OCI-LY7 (cell line): ENCODE results near the gene TAOK2. TPM values are rescaled to one million over a fixed set of nuclear protein-coding genes. Genes with fewer than 3 reads are reported as not detected.

Source experiments
- BruUV-seq: library from RNA; stranded (reverse); fragments of 400-500 nt; replicated peaks from 2 replicates; lab custom pipeline; 2021; lab: Mats Ljungman, UMichigan
- CTCF ChIA-PET: fragments of 300-600 bp; sonication (Branson Sonifier 250); formaldehyde crosslinking; loops from one replicate; lab custom pipeline; 2022; ENCODE audit warnings: antibody characterized with exemption; ENCODE audit not compliant: unreplicated experiment; lab: Charles Lee
- POLR2A ChIA-PET: fragments of 300-600 bp; sonication (Branson Sonifier 250); formaldehyde crosslinking; loops from one replicate; lab custom pipeline; 2022; ENCODE audit warnings: antibody characterized with exemption; lab: Charles Lee
- DNase-seq: peaks from one replicate; pipeline ENCODE4 v3.0.0-alpha.2; 2015; ENCODE audit warnings: low spot score
- H2AFZ ChIP-seq: fragments of 200-600 bp; sonication (generic), shearing (Covaris generic); 2 replicates; pipeline ENCODE4 v1.6.1; 2014; ENCODE audit warnings: mild to moderate bottlenecking, antibody characterized with exemption, low read length, moderate library complexity
- H3K27ac ChIP-seq: fragments of 200-600 bp; sonication (generic); 2 replicates; pipeline ENCODE4 v1.5.1; 2014; ENCODE audit warnings: mixed run types, low read depth, mild to moderate bottlenecking, moderate library complexity, low read length, inconsistent platforms; ENCODE audit not compliant: poor library complexity, severe bottlenecking
- H3K36me3 ChIP-seq: fragments of 200-600 bp; sonication (generic); 2 replicates; pipeline ENCODE4 v1.6.1; 2014; ENCODE audit warnings: mild to moderate bottlenecking, antibody characterized with exemption, low read length, moderate library complexity, mixed read lengths; ENCODE audit not compliant: insufficient read depth
- H3K4me1 ChIP-seq: fragments of 200-600 bp; sonication (generic); 2 replicates; pipeline ENCODE4 v1.5.1; 2014; ENCODE audit warnings: mild to moderate bottlenecking, low read length; ENCODE audit not compliant: insufficient read depth, poor library complexity, severe bottlenecking
- H3K4me2 ChIP-seq: fragments of 200-600 bp; sonication (generic); 2 replicates; pipeline ENCODE4 v1.6.1; 2014; ENCODE audit warnings: mild to moderate bottlenecking, low read length
- H3K4me3 ChIP-seq: fragments of 200-600 bp; sonication (generic); 2 replicates; pipeline ENCODE4 v1.5.1; 2014; ENCODE audit warnings: mild to moderate bottlenecking, low read depth, low read length; ENCODE audit not compliant: poor library complexity, severe bottlenecking
- H3K79me2 ChIP-seq: fragments of 200-600 bp; sonication (generic); 2 replicates; pipeline ENCODE4 v1.6.1; 2016; ENCODE audit warnings: low read depth, mild to moderate bottlenecking, low read length, moderate library complexity, mixed read lengths; ENCODE audit not compliant: insufficient read depth
- H3K9me2 ChIP-seq: fragments of 200-600 bp; sonication (generic); 2 replicates; pipeline ENCODE4 v1.6.1; 2016; ENCODE audit warnings: mild to moderate bottlenecking, low read length, mixed read lengths; ENCODE audit not compliant: insufficient read depth
- H3K9me3 ChIP-seq: fragments of 200-600 bp; sonication (generic); 2 replicates; pipeline ENCODE4 v1.6.1; 2014; ENCODE audit warnings: mild to moderate bottlenecking, mixed run types, low read length, mixed read lengths
- H4K20me1 ChIP-seq: fragments of 200-600 bp; sonication (generic); 2 replicates; pipeline ENCODE4 v1.6.1; 2014; ENCODE audit warnings: mild to moderate bottlenecking, antibody characterized with exemption, low read length, moderate library complexity, mixed read lengths; ENCODE audit not compliant: insufficient read depth
- EZH2phosphoT487 ChIP-seq: fragments of 200-600 bp; sonication (generic); IDR thresholded peaks from 2 replicates; pipeline ENCODE4 v1.6.1; 2018; ENCODE audit warnings: low read depth, borderline replicate concordance, mild to moderate bottlenecking, mixed run types, antibody characterized with exemption, low read length, moderate library complexity, mixed read lengths
- intact Hi-C: fragments of 100-400 bp; cut with micrococcal nuclease; formaldehyde crosslinking; loops from one replicate; pipeline ENCODE4 v1.10.0; 2022; ENCODE audit not compliant: unreplicated experiment
- total RNA-seq, 2 experiments: library from RNA; depleted of rRNA in 1 of 2; stranded (reverse); fragments of >200 nt in 1 of 2; shearing (Covaris generic) in 1 of 2; gene quantifications; 2 replicates each; pipeline ENCODE4 v1.2.3, GENCODE V29; 2014 to 2022
- TF ChIP-seq, protein P1 (sequence below): fragments of 200-600 bp; sonication (generic); conservative IDR thresholded peaks from 2 replicates; pipeline ENCODE4 v1.5.1; 2014; ENCODE audit warnings: mild to moderate bottlenecking, antibody characterized with exemption, low read length, moderate library complexity, mixed read lengths

Gene TAOK2
- total RNA-seq, 2 experiments from 2014 or later = 31.7 to 45.0 TPM

GRCh38 chr16:29943846-29944799 lies 29.5 kb upstream of the TAOK2 start:
- Histone ChIP-seq H3K4me3 (no peak overlapping the region), H3K4me1 (no peaks in the 10 kb centered on the region), H3K4me2 (no peak overlapping the region), H4K20me1 (no peaks in the 10 kb centered on the region), H3K27ac (no peak overlapping the region), H3K9me2 (no peaks in the 10 kb centered on the region), H2AFZ (no peak overlapping the region), H3K79me2 (no peaks in the 10 kb centered on the region), H3K36me3 (no peaks in the 10 kb centered on the region), H3K9me3 (peaks cover 6% of the 10 kb centered on the region; the same call in 1 of the 2 replicates)
- TF ChIP-seq, protein P1, sequence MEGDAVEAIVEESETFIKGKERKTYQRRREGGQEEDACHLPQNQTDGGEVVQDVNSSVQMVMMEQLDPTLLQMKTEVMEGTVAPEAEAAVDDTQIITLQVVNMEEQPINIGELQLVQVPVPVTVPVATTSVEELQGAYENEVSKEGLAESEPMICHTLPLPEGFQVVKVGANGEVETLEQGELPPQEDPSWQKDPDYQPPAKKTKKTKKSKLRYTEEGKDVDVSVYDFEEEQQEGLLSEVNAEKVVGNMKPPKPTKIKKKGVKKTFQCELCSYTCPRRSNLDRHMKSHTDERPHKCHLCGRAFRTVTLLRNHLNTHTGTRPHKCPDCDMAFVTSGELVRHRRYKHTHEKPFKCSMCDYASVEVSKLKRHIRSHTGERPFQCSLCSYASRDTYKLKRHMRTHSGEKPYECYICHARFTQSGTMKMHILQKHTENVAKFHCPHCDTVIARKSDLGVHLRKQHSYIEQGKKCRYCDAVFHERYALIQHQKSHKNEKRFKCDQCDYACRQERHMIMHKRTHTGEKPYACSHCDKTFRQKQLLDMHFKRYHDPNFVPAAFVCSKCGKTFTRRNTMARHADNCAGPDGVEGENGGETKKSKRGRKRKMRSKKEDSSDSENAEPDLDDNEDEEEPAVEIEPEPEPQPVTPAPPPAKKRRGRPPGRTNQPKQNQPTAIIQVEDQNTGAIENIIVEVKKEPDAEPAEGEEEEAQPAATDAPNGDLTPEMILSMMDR = 0 out of 2 replicates have a peak, but pooled peaks have one; percentile 27
- no peak for TF ChIP-seq EZH2phosphoT487
- ChIA-PET CTCF (no interaction called here), POLR2A (interaction anchor here (0.6 to 1.0 kb wide), 5 partner anchors 17 to 869 kb away, joined by 3 to 7 read pairs (median 3); partner anchors contain the start of gene KCTD13)
- DNase-seq = no peak
- BruUV-seq = no TSS peak
- intact Hi-C loops = no loop called here

DNA sequence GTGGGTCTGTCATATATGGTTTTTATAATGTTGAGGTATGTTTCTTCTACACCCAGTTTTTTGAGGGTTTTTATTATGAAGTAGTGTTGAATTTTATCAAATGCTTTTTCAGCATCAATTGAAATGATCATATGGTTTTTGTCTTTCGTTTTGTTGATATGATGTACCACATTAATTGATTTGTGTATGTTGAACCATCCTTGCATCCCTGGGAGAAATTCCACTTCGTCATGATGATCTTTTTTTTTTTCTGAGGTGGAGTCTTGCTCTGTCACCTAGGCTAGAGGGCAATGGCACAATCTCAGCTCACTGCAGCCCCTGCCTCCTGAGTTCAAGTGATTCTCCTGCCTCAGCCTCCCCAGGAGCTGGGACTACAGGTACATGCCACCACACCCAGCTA lies 25.8 kb upstream of the TAOK2 start:
- intact Hi-C loops = no loop called here
- Histone ChIP-seq H3K27ac (no peak overlapping the region), H3K9me2 (no peaks in the 10 kb centered on the region), H3K36me3 (no peaks in the 10 kb centered on the region), H3K4me2 (no peak overlapping the region), H4K20me1 (no peaks in the 10 kb centered on the region), H2AFZ (no peak overlapping the region), H3K79me2 (no peaks in the 10 kb centered on the region), H3K9me3 (peaks cover 18% of the 10 kb centered on the region; the same call in 1 of the 2 replicates), H3K4me3 (no peak overlapping the region), H3K4me1 (no peaks in the 10 kb centered on the region)
- no peak for TF ChIP-seq EZH2phosphoT487
- TF ChIP-seq, protein P1 = no peak
- ChIA-PET CTCF (no interaction called here), POLR2A (interaction anchor here (0.9 kb wide), 1 partner anchor 21 kb away, joined by 3 read pairs; no protein-coding TSS in a partner anchor)
- no peak for DNase-seq
- BruUV-seq = no TSS peak
